Amniotic epithelial cell (primary cell): ENCODE results near the gene WDR37.
"Not testable (repeated sequence)": the region's sequence is repeated elsewhere in the genome, so short reads cannot be mapped to it uniquely, and the experiment has no call there.

Source experiments
- DNase-seq: peaks from one replicate; pipeline ENCODE4 v3.0.0-alpha.2; 2010; ENCODE audit warnings: low read depth

WDR37 gene

GRCh38 chr10:1056326-1057105 is at the start of gene WDR37:
Gene WDR37 (plus strand): TSS chr10:1056385. CDS start chr10:1072156, 15,771 bp downstream.
- peak; percentile 94 for DNase-seq

DNA sequence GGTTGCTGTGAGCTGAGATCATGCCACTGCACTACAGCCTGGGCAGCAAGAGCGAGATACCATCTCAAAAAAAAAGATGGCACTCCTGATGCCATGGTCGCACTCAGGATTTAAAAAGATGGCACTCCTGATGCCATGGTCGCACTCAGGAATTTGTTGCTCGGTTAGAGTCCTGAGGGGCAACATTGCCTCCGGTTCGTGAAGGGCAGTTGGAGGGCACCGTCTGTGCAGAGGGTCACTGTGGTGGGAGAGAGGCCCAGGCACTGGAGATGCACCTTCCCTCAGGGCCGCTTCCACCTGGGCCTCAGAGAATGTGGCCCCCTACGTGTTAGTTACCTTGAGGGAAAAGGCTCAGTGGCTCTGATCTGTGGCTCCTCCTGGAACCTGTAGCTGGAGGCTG is 49.6 kb upstream of the WDR37 start:
- no peak for DNase-seq

- no peak for DNase-seq
These were observed 48.6 kb upstream of the WDR37 start for GRCh38 chr10:1007583-1007982.

DNA sequence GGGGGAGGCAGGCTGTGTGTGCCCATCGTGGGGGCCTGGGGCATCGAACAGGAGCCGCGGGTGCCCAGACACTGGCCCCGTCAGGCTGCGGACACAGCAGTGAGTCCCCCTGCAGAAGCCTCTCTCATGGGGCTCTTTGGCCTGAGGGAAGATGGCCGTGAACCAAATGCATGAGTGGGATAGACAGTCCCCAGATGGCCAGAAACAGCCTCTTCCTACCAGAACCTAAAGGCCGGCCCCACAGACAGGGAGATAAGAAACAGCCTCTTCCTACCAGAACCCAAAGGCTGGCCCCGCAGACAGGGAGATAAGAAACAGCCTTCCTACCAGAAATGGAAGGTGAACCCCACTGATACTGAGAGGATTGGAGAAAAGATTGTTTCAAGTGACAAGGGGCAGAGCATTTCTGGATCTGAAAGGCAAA is 47.1 kb upstream of the WDR37 start:
- no peak for DNase-seq

DNA sequence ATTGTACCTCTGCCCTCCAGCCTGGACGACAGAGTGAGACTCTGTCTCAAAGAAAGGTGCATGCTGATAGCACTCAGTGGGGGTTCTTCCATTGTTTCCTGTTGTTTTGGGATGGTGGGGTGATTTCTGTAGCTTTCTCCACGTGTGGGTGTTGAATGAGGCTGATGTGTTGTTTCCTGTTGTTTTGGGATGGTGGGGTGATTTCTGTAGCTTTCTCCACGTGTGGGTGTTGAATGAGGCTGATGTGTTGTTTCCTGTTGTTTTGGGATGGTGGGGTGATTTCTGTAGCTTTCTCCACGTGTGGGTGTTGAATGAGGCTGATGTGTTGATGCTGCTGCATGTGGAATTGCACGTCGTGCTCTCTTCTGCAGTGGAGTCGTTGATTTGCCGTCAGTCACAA is 46.2 kb upstream of the WDR37 start:
- DNase-seq: not testable (repeated sequence)

- no peak for DNase-seq
These were observed 45.5 kb upstream of the WDR37 start for GRCh38 chr10:1010703-1011102.

GRCh38 chr10:1011696-1012095 is 44.5 kb upstream of the WDR37 start:
- DNase-seq: no peak

- DNase-seq: no peak
These were observed 40.5 kb upstream of the WDR37 start for GRCh38 chr10:1015688-1016087.

DNA sequence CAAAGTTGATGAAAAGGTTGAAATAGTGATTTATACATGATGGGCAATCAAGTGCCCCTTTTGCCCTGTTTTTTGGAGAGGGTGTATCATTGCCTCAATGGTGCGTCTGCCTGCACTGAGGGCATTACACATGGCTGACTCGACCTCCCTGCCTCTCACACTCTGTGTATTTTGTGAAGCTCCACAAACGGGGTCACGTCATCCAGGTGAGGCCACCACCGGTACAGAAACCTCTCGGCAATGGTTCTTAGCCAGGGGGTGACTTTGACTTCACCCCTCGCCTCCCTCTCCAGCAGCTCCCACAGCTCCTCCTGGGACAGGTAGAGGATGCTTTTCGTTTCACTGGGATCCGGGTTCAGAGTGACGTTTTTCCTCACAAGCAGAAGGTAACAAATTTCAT is 36.8 kb upstream of the WDR37 start:
- no peak for DNase-seq

GRCh38 chr10:1020460-1020859 is 35.7 kb upstream of the WDR37 start:
- no peak for DNase-seq

GRCh38 chr10:1020958-1021357 is 35.2 kb upstream of the WDR37 start:
- DNase-seq: no peak

- no peak for DNase-seq
These were observed 33.8 kb upstream of the WDR37 start for GRCh38 chr10:1022413-1022812.

- no peak for DNase-seq
These were observed 32.1 kb upstream of the WDR37 start for GRCh38 chr10:1024103-1024502.

GRCh38 chr10:1025683-1026082 is 30.5 kb upstream of the WDR37 start, which contains the start of gene IDI2:
Gene IDI2 (minus strand): TSS chr10:1025859. CDS start chr10:1024723, 1,136 bp downstream.
- no peak for DNase-seq

- DNase-seq: no peak
These were observed 29.6 kb upstream of the WDR37 start for GRCh38 chr10:1026578-1026977.

DNA sequence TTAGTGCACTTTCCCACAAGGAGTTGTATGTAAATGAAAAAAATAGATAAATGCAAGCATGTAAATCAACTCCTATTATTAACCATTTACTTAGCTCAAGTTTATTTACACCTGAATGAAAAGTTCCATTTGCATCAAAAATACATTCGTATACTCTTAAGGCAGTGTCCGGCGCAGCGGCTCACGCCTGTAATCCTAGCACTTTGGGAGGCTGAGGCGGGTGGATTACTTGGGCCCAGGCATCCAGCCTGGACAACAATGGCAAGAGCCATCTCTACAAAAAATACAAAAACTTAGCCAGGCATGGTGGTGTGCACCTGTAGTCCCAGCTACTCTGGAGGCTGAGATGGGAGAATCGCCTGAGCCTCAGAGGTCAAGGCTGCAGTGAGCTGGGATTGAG is 26.3 kb upstream of the WDR37 start:
- DNase-seq: no peak

DNA sequence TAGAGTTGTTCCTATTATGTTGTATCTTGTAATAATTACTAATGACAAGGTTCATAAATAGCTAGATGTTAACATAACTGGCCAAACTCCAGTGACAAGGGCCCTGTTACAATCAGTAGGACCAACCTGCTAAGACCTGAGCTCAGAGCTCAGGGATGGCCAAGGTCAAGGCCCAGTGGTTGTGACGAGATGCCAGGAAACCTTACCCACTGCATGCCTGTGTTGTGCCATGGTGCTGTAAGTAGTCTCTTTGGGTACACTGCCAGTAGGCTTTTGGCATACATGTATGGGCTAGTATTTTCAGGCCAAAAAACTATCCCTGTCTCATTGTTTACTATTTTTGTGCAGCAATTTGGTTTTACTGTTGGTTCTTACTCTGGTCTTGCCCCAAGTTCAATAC is 22.6 kb upstream of the WDR37 start:
- DNase-seq: no peak

- no peak for DNase-seq
These were observed 21.4 kb upstream of the WDR37 start for GRCh38 chr10:1034758-1035157.

GRCh38 chr10:1035201-1035600 is 21.0 kb upstream of the WDR37 start:
- no peak for DNase-seq

DNA sequence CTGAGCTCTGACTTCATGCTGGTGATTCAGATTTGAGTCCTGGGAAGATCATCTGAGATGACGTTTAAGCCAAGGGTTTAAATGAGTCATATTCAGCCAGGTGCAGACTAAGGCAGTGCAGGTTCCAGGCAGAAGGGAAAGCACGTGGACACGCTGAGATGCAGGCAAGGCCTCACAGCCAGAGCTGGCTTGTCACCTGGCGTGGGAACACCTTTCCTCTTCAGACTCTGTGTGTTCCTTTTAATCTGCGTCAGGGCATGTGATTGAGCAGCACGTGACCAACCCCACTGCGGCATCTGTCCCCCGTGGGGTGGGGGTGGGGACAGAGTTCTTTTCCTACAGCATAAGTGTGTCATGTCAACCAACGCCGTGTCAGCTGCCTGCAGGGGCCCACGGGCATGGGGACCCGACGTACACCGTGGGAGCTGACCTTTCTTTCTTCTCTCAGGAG is 19.8 kb upstream of the WDR37 start:
- peak; percentile 86 for DNase-seq

- DNase-seq: no peak
These were observed 19.1 kb upstream of the WDR37 start for GRCh38 chr10:1037098-1037497.

- DNase-seq: not testable (repeated sequence)
These were observed 17.4 kb upstream of the WDR37 start for GRCh38 chr10:1038769-1039168.

DNA sequence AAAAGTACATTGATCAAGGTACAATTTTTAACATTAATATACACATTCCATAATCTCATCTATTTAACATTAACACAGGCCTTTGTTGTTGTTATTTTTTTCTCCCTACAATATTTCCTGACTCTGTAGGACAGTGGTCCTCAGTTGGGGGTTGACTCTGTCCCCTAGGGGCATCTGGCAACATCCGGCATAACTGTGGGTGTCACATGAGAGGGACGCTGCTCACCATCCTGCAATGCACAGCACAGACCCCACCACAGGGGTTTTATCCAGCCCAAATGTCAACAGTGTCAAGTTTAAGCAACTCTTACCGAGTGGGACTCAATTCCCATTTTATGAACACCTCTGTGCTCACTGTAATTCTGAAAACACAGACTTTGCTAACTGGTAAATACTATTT is 16.1 kb upstream of the WDR37 start:
- no peak for DNase-seq

GRCh38 chr10:1041514-1041913 is 14.7 kb upstream of the WDR37 start:
- no peak for DNase-seq
